GM23248 (cell line): ENCODE data around the gene RINL. TPM values are rescaled to one million over a fixed set of nuclear protein-coding genes. Genes with fewer than 3 reads are reported as not detected.
A peak's percentile ranks its signal among the peaks of the same experiment; 100 is the strongest.
"Not testable (repeated sequence)": the region's sequence is repeated elsewhere in the genome, so short reads cannot be mapped to it uniquely, and the experiment has no call there.

ENCODE experiments used
- DNase-seq: peaks from one replicate; pipeline ENCODE4 v3.0.0-alpha.2; 2015
- H2AFZ ChIP-seq: fragments of 200-600 bp; sonication (generic); 2 replicates; pipeline ENCODE4 v1.6.1; 2016; ENCODE audit warnings: antibody characterized with exemption
- H3F3A ChIP-seq: fragments of 200-600 bp; sonication (generic); 2 replicates; pipeline ENCODE4 v1.6.1; 2016; ENCODE audit warnings: mild to moderate bottlenecking, antibody characterized with exemption, mixed run types; ENCODE audit not compliant: insufficient read depth
- H3K27ac ChIP-seq: fragments of 200-600 bp; sonication (generic); 2 replicates; pipeline ENCODE4 v1.5.1; 2016; ENCODE audit warnings: mild to moderate bottlenecking
- H3K27me3 ChIP-seq: fragments of 200-600 bp; sonication (generic); replicated peaks from 2 replicates; pipeline ENCODE4 v1.6.1; 2016; ENCODE audit warnings: mild to moderate bottlenecking; ENCODE audit not compliant: insufficient read depth
- H3K36me3 ChIP-seq: fragments of 200-600 bp; sonication (generic); 2 replicates; pipeline ENCODE4 v1.6.1; 2016; ENCODE audit warnings: low read depth, mild to moderate bottlenecking
- H3K4me1 ChIP-seq: fragments of 200-600 bp; sonication (generic); 2 replicates; pipeline ENCODE4 v1.6.1; 2016; ENCODE audit warnings: mild to moderate bottlenecking; ENCODE audit not compliant: insufficient read depth
- H3K4me2 ChIP-seq: fragments of 200-600 bp; sonication (generic); one replicate; pipeline ENCODE4 v1.6.1; 2016; ENCODE audit warnings: mild to moderate bottlenecking; ENCODE audit not compliant: unreplicated experiment
- H3K4me3 ChIP-seq: fragments of 200-600 bp; sonication (generic); 2 replicates; pipeline ENCODE4 v1.5.1; 2016; ENCODE audit warnings: mild to moderate bottlenecking
- H3K79me2 ChIP-seq: fragments of 200-600 bp; sonication (generic); 2 replicates; pipeline ENCODE4 v1.6.1; 2016; ENCODE audit warnings: mild to moderate bottlenecking; ENCODE audit not compliant: insufficient read depth
- H3K9ac ChIP-seq: fragments of 200-600 bp; sonication (generic); 2 replicates; pipeline ENCODE4 v1.6.1; 2016; ENCODE audit warnings: mild to moderate bottlenecking
- H3K9me2 ChIP-seq: fragments of 200-600 bp; sonication (generic); 2 replicates; pipeline ENCODE4 v1.6.1; 2016; ENCODE audit warnings: mixed run types, mild to moderate bottlenecking, moderate library complexity; ENCODE audit not compliant: insufficient read depth
- H3K9me3 ChIP-seq: fragments of 200-600 bp; sonication (generic); one replicate; pipeline ENCODE4 v1.6.1; 2017; ENCODE audit warnings: low read depth
- H4K20me1 ChIP-seq: fragments of 200-600 bp; sonication (generic); 2 replicates; pipeline ENCODE4 v1.6.0; 2016; ENCODE audit not compliant: insufficient read depth
- EZH2 ChIP-seq: fragments of 200-600 bp; sonication (generic); IDR thresholded peaks from 2 replicates; pipeline ENCODE4 v1.6.1; 2018; ENCODE audit warnings: antibody characterized with exemption, mild to moderate bottlenecking; ENCODE audit not compliant: insufficient read depth, poor library complexity, severe bottlenecking
- EZH2phosphoT487 ChIP-seq: fragments of 200-600 bp; sonication (generic); IDR thresholded peaks from 2 replicates; pipeline ENCODE4 v1.6.1; 2018; ENCODE audit warnings: antibody characterized with exemption, moderate library complexity, mild to moderate bottlenecking, low read depth; ENCODE audit not compliant: insufficient read depth
- WGBS, 2 experiments: methylation state at CpG; one replicate each; pipeline ENCODE4 v1.1.6; 2015 to 2017; ENCODE audit warnings: low lambda C conversion rate in 2 of 2, low coverage in 1 of 2; ENCODE audit errors: missing lambda C conversion rate in 2 of 2; 5-methylcytosine and 5-hydroxymethylcytosine counted together
- in situ Hi-C: fragments of 300-500 bp; cut with MboI; formaldehyde crosslinking; loops from 2 replicates; pipeline ENCODE4 v1.15.0; 2020
- polyA plus RNA-seq: library from polyadenylated mRNA; unstranded; fragments of >200 nt; fragmentation: Nextera tagmentation; extraction: Ambion mirVana; gene quantifications from 2 replicates; pipeline ENCODE4 v1.2.1, GENCODE V29; 2016
- total RNA-seq: library from RNA; depleted of rRNA; stranded (reverse); fragments of >200 nt; shearing (Covaris generic); gene quantifications from 2 replicates; pipeline ENCODE4 v1.2.3, GENCODE V29; 2014

RINL gene
- total and polyA plus RNA-seq, 2 experiments from 2014 or later = 2.0 to 5.8 TPM

- H3K4me3 ChIP-seq = no peak overlapping the region
- H3K9ac ChIP-seq = no peak overlapping the region
- 82 to 86% methylated on average over 3 of the region's 3 CpGs for WGBS, 2 experiments
- no peak overlapping the region for H3K27ac ChIP-seq
- no peak overlapping the region for H2AFZ ChIP-seq
- no peaks in the 10 kb centered on the region for H3K27me3 ChIP-seq
- H3K36me3 ChIP-seq = no peaks in the 10 kb centered on the region
- DNase-seq = no peak
- H3K9me2 ChIP-seq = no peaks in the 10 kb centered on the region
- no peaks in the 10 kb centered on the region for H4K20me1 ChIP-seq
- no peaks in the 10 kb centered on the region for H3F3A ChIP-seq
- no peak overlapping the region for H3K4me2 ChIP-seq
- no peaks in the 10 kb centered on the region for H3K79me2 ChIP-seq
- H3K9me3 ChIP-seq = no peaks in the 10 kb centered on the region
- peaks cover 4% of the 10 kb centered on the region; the same call in 1 of the 2 replicates for H3K4me1 ChIP-seq
- in situ Hi-C loops = no loop called here
- no peak for TF ChIP-seq EZH2phosphoT487
- TF ChIP-seq EZH2 = no peak
Observed at GRCh38 chr19:38856813-38857212, 21.3 kb downstream of the RINL start.

DNA sequence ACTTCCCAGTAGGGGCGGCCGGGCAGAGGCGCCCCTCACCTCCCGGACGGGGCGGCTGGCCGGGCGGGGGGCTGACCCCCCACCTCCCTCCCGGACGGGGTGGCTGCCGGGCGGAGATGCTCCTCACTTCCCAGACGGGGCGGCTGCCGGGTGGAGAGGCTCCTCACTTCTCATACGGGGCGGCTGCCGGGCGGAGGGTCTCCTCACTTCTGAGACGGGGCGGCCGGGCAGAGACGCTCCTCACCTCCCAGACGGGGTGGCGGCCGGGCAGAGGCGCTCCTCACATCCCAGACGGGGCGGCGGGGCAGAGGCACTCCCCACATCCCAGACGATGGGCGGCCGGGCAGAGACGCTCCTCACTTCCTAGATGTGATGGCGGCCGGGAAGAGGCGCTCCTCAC, 22.3 kb downstream of the RINL start:
- DNase-seq, H3K9me3 ChIP-seq, H3F3A ChIP-seq, H3K4me3 ChIP-seq, H3K79me2 ChIP-seq, H3K36me3 ChIP-seq, H2AFZ ChIP-seq, H3K4me2 ChIP-seq, H3K4me1 ChIP-seq, H3K27me3 ChIP-seq, in situ Hi-C loops, H3K9ac ChIP-seq, H3K27ac ChIP-seq, H4K20me1 ChIP-seq, H3K9me2 ChIP-seq: not testable (repeated sequence)
- 93 to 94% methylated on average over 3 to 22 of the region's 37 CpGs for WGBS, 2 experiments

DNA sequence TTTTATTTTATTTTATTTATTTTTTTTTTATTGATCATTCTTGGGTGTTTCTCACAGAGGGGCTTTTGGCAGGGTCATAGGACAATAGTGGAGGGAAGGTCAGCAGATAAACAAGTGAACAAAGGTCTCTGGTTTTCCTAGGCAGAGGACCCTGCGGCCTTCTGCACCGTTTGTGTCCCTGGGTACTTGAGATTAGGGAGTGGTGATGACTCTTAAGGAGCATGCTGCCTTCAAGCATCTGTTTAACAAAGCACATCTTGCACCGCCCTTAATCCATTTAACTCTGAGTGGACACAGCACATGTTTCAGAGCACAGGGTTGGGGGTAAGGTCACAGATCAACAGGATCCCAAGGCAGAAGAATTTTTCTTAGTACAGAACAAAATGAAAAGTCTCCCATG, 23.1 kb downstream of the RINL start:
- H3K79me2 ChIP-seq, H3K9me2 ChIP-seq, H3K4me2 ChIP-seq, H3K9me3 ChIP-seq, H2AFZ ChIP-seq, H3K27ac ChIP-seq, H4K20me1 ChIP-seq, H3K27me3 ChIP-seq, H3K4me3 ChIP-seq, DNase-seq, in situ Hi-C loops, H3K36me3 ChIP-seq, H3K4me1 ChIP-seq, H3K9ac ChIP-seq: not testable (repeated sequence)
- H3F3A ChIP-seq = peaks cover 10% of the 10 kb centered on the region; the same call in 1 of the 2 replicates
- WGBS, 2 experiments = 40 to 55% methylated on average over 3 of the region's 3 CpGs

GRCh38 chr19:38853214-38853613, 24.9 kb downstream of the RINL start:
- no peaks in the 10 kb centered on the region for H4K20me1 ChIP-seq
- H3K79me2 ChIP-seq = peaks cover 9% of the 10 kb centered on the region
- H3K4me1 ChIP-seq = peaks cover 6% of the 10 kb centered on the region; the same call in 1 of the 2 replicates
- peak overlapping the region; percentile 82 for H3K4me3 ChIP-seq
- WGBS, 2 experiments = 84 to 88% methylated on average over 17 of the region's 17 CpGs
- TF ChIP-seq EZH2 (no peak), EZH2phosphoT487 (no peak)
- H2AFZ ChIP-seq = peak overlapping the region; percentile 86
- H3K9ac ChIP-seq = peak overlapping the region; percentile 96
- no peaks in the 10 kb centered on the region for H3K27me3 ChIP-seq
- no peaks in the 10 kb centered on the region for H3K9me3 ChIP-seq
- H3K36me3 ChIP-seq = no peaks in the 10 kb centered on the region; the same call in 1 of the 2 replicates
- H3K9me2 ChIP-seq = no peaks in the 10 kb centered on the region
- H3F3A ChIP-seq = peaks cover 19% of the 10 kb centered on the region
- peak overlapping the region; percentile 95 for H3K27ac ChIP-seq
- in situ Hi-C loops = no loop called here
- peak overlapping the region; percentile 75 for H3K4me2 ChIP-seq
- DNase-seq = no peak

- peaks cover 4% of the 10 kb centered on the region; the same call in 1 of the 2 replicates for H4K20me1 ChIP-seq
- H3K36me3 ChIP-seq = no peaks in the 10 kb centered on the region; the same call in 1 of the 2 replicates
- no peaks in the 10 kb centered on the region for H3K9me3 ChIP-seq
- peak overlapping the region; percentile 86 for H2AFZ ChIP-seq
- peak overlapping the region; percentile 96 for H3K9ac ChIP-seq
- peak overlapping the region; percentile 95 for H3K27ac ChIP-seq
- in situ Hi-C loops = no loop called here
- WGBS, 2 experiments = 2% methylated on average over 22 to 44 of the region's 52 CpGs
- peak overlapping the region; percentile 75 for H3K4me2 ChIP-seq
- DNase-seq = peak; percentile 93
- H3K4me1 ChIP-seq = peaks cover 13% of the 10 kb centered on the region; the same call in 1 of the 2 replicates
- H3K27me3 ChIP-seq = no peaks in the 10 kb centered on the region
- H3K79me2 ChIP-seq = peaks cover 17% of the 10 kb centered on the region
- TF ChIP-seq EZH2phosphoT487 = no peak
- no peak for TF ChIP-seq EZH2
- H3F3A ChIP-seq = peaks cover 24% of the 10 kb centered on the region
- peak overlapping the region; percentile 82 for H3K4me3 ChIP-seq
- H3K9me2 ChIP-seq = no peaks in the 10 kb centered on the region
Observed at GRCh38 chr19:38852231-38853044, 25.6 kb downstream of the RINL start.
